Adrenal gland (tissue), 12 donors: ENCODE results near the gene ZNF621. TPM values are rescaled to one million over a fixed set of nuclear protein-coding genes. Genes with fewer than 3 reads are reported as not detected.

Experiments used
- DNase-seq, 7 donors: peaks; one replicate each; pipeline ENCODE4 v3.0.0-alpha.2; 2019 to 2020
- H3K27ac ChIP-seq, 5 donors: fragments of 200-600 bp; sonication (generic) in 4 of 5; 1 replicate in 3 of 5; 2 replicates in 2 of 5; pipeline versions ENCODE4 v1.5.1 to v1.8.0; 2016 to 2020; ENCODE audit warnings: mild to moderate bottlenecking in 1 of 5
- H3K27me3 ChIP-seq: fragments of 200-600 bp; 2 replicates; pipeline ENCODE4 v1.8.0; 2021
- H3K36me3 ChIP-seq, 2 donors: fragments of 200-600 bp; replicated peaks in 1 of 2; 1 replicate in 1 of 2; 2 replicates in 1 of 2; pipeline versions ENCODE4 v1.5.1 to v1.8.0; 2018 to 2022
- H3K4me1 ChIP-seq, 2 donors: fragments of 200-600 bp; replicated peaks in 1 of 2; 1 replicate in 1 of 2; 2 replicates in 1 of 2; pipeline versions ENCODE4 v1.5.1 to v1.8.0; 2018 to 2021
- H3K4me3 ChIP-seq, 4 donors: fragments of 200-600 bp; sonication (generic) in 3 of 4; one replicate each; pipeline ENCODE4 v1.5.1; 2016 to 2018
- H3K9me3 ChIP-seq, 3 donors: fragments of 200-600 bp; sonication (generic) in 1 of 3; replicated peaks in 1 of 3; 1 replicate in 2 of 3; 2 replicates in 1 of 3; pipeline versions ENCODE4 v1.5.1 to v1.8.0; 2016 to 2021
- POLR2A ChIP-seq, 2 donors: fragments of 450-650 bp; IDR thresholded peaks; one replicate each; pipeline ENCODE4 v1.6.1; 2017; ENCODE audit warnings: antibody characterized with exemption in 2 of 2, mild to moderate bottlenecking in 2 of 2, moderate library complexity in 1 of 2
- WGBS, 4 donors: extraction: QIAGEN DNeasy Blood & Tissue Kit in 2 of 4; methylation state at CpG; one replicate each; pipeline versions ENCODE4 v1.1.5 to v1.1.7; 2013 to 2017; 5-methylcytosine and 5-hydroxymethylcytosine counted together
- intact Hi-C, 2 donors: fragments of 100-400 bp; cut with DNase I; formaldehyde crosslinking; loops; one replicate each; pipeline versions ENCODE4 v1.14.1 to v1.15.0; 2022 to 2023
- polyA plus RNA-seq, 3 donors: library from polyadenylated mRNA; stranded (reverse); fragments of 200-250 nt in 2 of 3; fragments of 350-450 nt in 1 of 3; fragmentation: Illumina TruSeq in 1 of 3; extraction: RNeasy Lipid Tissue Mini Kit (QIAGEN cat#74804) in 1 of 3; gene quantifications; one replicate each; pipeline ENCODE4 v1.2.3, GENCODE V29; 2013 to 2014
- total RNA-seq, 9 donors: library from RNA; depleted of rRNA in 4 of 9; stranded (reverse); fragments of >200 nt in 4 of 9; fragments of 120-200 nt in 1 of 9; fragmentation: NEBNext Ultra II Directional in 1 of 9; extraction: Animal tissue kit (Norgen Biotek cat#: 25700) in 1 of 9; gene quantifications; one replicate each; pipeline versions ENCODE4 v1.1.0 to v1.2.4, GENCODE V29; 2013 to 2023
- TF ChIP-seq, protein P1 (sequence below), 6 experiments: fragments of 450-650 bp in 4 of 6; fragments of 200-600 bp in 2 of 6; sonication (generic) in 1 of 6; IDR thresholded peaks; 1 replicate in 5 of 6; 2 replicates in 1 of 6; pipeline versions ENCODE4 v1.5.1 to v1.8.0; 2016 to 2021; ENCODE audit warnings: antibody characterized with exemption in 6 of 6, mild to moderate bottlenecking in 2 of 6, moderate library complexity in 1 of 6
- donor health status: healthy with polysubstance abuse.
- donor health status: Bipolar disorder and iron deficiency.
- donor health status: DM: yes; HTN: yes; CAD: no.
- donor health status: DM: no; HTN: no; CAD: no.
- donor health status: DM: no; HTN: no; CAD: no.
- donor health status: DM: yes; HTN: yes; CAD: no.

Gene ZNF621
- total and polyA plus RNA-seq, 12 donors = 9.1 to 30.1 (median 17.2) TPM

DNA sequence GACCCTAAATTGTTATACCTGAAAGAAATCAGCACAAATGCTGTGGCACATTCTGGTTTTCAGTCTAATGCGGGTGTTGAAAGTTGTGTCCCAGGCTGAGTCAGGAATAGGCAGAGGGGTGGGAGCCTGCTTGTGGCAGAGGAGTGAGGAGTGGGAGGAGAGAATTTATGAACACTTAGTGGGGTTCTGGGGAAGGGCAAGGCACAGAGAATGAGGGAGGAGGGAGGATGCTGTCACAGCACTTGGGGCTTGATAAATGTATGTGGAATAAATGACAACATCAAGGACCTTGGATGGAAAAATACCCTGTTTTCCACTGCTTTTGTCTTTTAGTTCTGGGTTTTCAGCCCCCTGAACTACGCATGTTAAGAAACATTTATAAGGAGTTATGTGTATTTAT lies 49.3 kb downstream of the ZNF621 start:
- Histone ChIP-seq H3K27me3 (no peaks in the 10 kb centered on the region), H3K4me1 (no peaks in the 10 kb centered on the region), H3K9me3 (no peaks in the 10 kb centered on the region), H3K4me3 (no peak overlapping the region), H3K27ac (no peak overlapping the region), H3K36me3 (no peaks in the 10 kb centered on the region)
- TF ChIP-seq POLR2A (IDR thresholded peaks at IDR 0.05) = no peak
- TF ChIP-seq, protein P1, sequence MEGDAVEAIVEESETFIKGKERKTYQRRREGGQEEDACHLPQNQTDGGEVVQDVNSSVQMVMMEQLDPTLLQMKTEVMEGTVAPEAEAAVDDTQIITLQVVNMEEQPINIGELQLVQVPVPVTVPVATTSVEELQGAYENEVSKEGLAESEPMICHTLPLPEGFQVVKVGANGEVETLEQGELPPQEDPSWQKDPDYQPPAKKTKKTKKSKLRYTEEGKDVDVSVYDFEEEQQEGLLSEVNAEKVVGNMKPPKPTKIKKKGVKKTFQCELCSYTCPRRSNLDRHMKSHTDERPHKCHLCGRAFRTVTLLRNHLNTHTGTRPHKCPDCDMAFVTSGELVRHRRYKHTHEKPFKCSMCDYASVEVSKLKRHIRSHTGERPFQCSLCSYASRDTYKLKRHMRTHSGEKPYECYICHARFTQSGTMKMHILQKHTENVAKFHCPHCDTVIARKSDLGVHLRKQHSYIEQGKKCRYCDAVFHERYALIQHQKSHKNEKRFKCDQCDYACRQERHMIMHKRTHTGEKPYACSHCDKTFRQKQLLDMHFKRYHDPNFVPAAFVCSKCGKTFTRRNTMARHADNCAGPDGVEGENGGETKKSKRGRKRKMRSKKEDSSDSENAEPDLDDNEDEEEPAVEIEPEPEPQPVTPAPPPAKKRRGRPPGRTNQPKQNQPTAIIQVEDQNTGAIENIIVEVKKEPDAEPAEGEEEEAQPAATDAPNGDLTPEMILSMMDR (IDR thresholded peaks at IDR 0.05) = no peak
- intact Hi-C loops = loop anchor here in 1 of 2 donors (10.0 kb wide), 1 partner anchor 249 kb away; no protein-coding TSS in a partner anchor
- DNase-seq = no peak
- whole genome bisulfite sequencing, 4 donors = 75 to 94% (median 79%) methylated on average over 2 of the region's 2 CpGs

DNA sequence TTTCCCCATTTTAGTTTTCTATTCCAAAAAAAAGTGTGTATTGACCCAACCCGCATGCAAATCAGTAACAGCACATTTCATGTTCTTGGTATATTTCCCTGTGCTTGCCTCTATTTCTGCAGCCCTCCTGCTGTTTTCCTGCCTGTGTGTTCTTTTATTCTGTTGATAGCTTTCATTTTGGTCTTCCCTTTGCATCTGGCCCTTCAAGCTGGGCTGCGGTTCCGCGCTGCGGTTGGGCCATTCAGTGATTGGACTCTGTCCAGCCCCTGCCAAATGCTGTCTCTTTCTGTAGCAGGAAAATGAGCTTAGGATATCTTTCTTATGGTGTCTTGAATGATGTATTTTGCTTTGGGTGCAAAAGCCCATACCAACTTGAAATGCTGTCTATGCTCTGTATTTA lies 49.9 kb downstream of the ZNF621 start:
- WGBS, 4 donors = 85 to 87% (median 86%) methylated on average over 5 of the region's 5 CpGs
- Histone ChIP-seq H3K27ac (no peak overlapping the region), H3K9me3 (no peaks in the 10 kb centered on the region), H3K4me1 (no peaks in the 10 kb centered on the region), H3K36me3 (no peaks in the 10 kb centered on the region), H3K4me3 (no peak overlapping the region), H3K27me3 (no peaks in the 10 kb centered on the region)
- DNase-seq = no peak
- intact Hi-C loops = loop anchor here in 1 of 2 donors (10.0 kb wide), 1 partner anchor 250 kb away; no protein-coding TSS in a partner anchor
- no peak for TF ChIP-seq POLR2A (IDR thresholded peaks at IDR 0.05)
- TF ChIP-seq, protein P1 (IDR thresholded peaks at IDR 0.05) = no peak

DNA sequence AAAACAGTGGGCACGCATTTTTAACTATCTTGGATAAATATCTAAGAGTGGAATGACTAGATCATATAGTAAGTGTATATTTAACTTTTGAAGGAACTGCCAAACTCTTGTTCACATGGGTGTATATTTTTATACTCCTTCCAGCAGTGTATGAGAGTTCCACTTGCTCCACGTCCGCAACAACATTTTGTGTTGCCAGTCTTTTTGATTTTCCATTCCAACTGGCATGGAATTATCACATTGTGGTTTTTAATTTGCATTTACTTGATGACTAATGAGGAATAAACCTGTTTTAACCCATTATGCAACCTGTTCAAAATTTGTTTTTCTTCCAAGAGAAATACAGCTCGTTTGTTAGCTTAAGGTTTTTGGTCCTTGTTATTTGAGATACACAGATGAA lies 51.6 kb downstream of the ZNF621 start:
- no peaks in the 10 kb centered on the region for H3K4me1 ChIP-seq
- no peaks in the 10 kb centered on the region for H3K36me3 ChIP-seq
- no peak overlapping the region for H3K4me3 ChIP-seq
- WGBS, 4 donors = 79 to 88% (median 82%) methylated on average over 4 of the region's 4 CpGs
- no peak for DNase-seq
- H3K27me3 ChIP-seq = no peaks in the 10 kb centered on the region
- no peaks in the 10 kb centered on the region for H3K9me3 ChIP-seq
- intact Hi-C loops = loop anchor here in 1 of 2 donors (10.0 kb wide), 1 partner anchor 252 kb away; no protein-coding TSS in a partner anchor
- TF ChIP-seq POLR2A (IDR thresholded peaks at IDR 0.05) = no peak
- TF ChIP-seq, protein P1 (IDR thresholded peaks at IDR 0.05) = no peak
- H3K27ac ChIP-seq = no peak overlapping the region

GRCh38 chr3:40580494-40581091 lies 55.8 kb downstream of the ZNF621 start:
- peak; percentile 55 to 86 (median 68) for DNase-seq
- Histone ChIP-seq H3K9me3 (no peaks in the 10 kb centered on the region), H3K27me3 (no peaks in the 10 kb centered on the region), H3K4me3 (no peak overlapping the region), H3K4me1 (peaks cover 0 to 3% of the 10 kb centered on the region in 2 donors), H3K27ac (no peak overlapping the region), H3K36me3 (no peaks in the 10 kb centered on the region)
- WGBS, 4 donors = 0 to 2% (median 1%) methylated on average over 2 of the region's 2 CpGs; no CpG with 5 or more reads in 1 of the 4 donors
- intact Hi-C loops = loop anchor here (5.0 to 10.0 kb wide), 2 partner anchors 614 to 1302 kb away; partner anchors contain the start of gene CTNNB1 (in 1 of the 2)
- no peak for TF ChIP-seq POLR2A (IDR thresholded peaks at IDR 0.05)
- TF ChIP-seq, protein P1 (IDR thresholded peaks at IDR 0.05) = peak; percentile 89 to 97 (median 92)
